NCI-H2107 treated with DMSO at 0.1 percent for 48 hours (cell line): ENCODE data around the gene CACNA1C.
A peak's percentile ranks its signal among the peaks of the same experiment; 100 is the strongest.

Experiments
- DNase-seq: peaks from one replicate; lab custom pipeline; 2025; ENCODE audit not compliant: unreplicated experiment; lab: John Stamatoyannopoulos, UW

Gene CACNA1C

DNA sequence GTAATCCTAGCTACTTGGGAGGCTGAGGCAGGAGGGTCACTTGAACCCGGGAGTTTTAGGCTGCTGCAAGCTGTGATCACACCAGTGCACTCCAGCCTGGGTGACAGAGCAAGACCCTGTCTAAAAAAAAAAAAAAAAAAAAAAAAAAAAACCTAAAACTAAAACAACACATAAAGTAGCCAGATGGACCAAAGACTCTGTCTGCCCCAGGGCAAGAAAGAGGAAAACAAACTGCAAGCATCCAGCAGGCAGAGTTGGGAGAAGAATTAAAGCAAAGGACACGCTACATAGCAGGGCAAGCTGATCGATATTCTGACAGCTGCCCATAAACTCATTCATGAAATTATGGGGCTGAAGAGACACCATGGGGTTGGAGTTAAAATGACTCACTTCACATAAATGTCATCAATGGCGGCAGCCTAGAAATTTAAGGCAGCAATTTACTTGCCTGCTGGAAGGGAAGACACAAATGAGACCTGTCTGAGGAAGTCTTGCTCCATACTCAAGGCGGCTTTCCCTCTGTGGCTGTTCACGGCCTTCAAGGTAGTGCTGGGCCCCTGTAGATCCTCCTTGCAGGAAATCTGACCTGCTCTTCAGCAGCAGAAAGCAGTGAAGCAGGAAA, 482.9 kb downstream of the CACNA1C start:
- no peak for DNase-seq

DNA sequence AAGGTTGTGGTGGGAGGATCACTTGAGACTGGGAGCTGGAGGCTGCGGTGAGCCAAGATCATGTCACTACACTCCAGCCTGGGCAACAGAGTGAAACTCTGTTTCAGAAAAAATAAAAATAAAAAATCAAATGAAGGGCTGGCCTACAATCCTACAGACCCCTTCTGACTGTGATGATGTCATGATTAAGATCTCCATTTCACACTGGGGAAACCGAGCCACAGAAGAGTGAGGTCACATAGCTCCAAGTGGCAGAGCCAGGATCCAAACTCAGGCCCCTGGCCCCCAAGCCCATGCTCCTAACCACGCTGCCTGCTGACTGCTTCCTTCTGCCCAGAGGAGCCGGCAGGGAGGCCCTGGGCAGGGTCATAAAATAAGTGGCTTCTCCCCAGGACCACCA, 483.9 kb downstream of the CACNA1C start:
- no peak for DNase-seq

DNA sequence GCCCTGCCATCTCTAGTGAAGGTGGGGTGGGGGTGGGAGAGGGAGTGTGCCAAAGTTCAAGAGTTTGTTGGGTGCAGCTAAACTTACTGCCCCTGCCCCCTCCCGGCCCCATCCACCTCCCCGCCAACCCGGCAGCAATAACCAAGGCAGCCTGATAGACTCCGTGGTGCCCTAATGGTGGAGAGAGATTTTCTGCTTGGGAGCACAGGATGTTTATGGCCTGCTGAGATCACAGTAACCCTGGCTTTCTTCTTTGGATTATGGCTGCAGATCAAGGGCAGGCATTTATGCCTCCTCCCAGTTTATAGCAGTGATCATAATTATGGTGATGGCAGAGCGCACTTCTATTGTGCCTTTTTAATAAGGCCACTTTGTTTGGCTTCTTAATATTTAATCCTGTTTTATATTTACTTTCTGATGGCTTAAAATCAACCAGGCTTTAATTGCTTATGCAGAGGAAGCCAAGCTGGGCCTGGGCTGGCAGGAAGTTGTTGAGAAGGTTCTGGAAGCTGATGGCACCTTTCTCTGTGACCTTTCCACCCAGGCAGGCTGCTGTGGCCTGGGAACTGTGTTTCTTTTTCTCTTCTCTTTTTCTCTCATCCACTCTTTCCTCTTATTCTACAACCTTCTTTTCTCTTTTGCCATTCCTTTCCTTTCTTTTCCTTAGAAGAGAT, 485.2 kb downstream of the CACNA1C start:
- no peak for DNase-seq

DNA sequence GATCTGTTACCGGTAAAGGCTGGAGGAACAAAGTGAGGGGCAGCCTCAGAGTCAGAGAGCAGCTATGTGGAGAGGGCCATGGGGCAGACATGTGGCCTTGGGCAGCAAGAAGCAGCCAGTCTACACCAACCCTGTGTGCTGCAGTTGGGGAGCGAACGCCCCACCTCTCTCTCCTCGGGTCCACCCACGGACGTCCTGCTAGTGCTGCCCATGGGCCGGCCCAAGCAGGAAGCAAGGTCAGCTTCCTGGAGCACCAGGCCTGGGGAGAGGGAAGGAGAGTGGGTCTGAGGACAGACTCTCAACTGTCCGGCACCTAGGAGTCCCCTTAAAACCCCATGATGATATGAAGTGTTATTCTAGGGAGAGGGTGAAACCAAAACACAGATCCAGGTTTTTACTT, 487.2 kb downstream of the CACNA1C start:
- DNase-seq: no peak

DNA sequence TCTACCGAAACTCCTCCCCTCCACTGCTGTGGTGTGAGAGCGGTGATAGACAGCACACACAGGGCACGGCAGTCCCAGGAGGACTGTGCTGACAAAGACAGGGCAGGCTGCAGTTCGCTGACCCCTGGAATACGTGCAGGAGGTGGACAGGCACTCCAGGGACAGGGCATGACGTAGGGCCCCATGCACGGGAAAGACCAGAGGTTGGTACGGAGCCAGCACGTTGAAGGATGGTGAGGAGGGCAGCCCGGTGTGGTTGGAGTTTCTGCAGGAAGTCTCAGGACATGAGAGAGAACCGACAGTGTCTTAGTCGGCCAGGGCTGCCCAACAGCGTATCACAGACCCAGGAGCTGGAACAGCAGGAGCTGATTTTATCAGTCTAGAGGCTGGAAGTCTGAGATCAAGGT, 487.8 kb downstream of the CACNA1C start:
- no peak for DNase-seq

DNA sequence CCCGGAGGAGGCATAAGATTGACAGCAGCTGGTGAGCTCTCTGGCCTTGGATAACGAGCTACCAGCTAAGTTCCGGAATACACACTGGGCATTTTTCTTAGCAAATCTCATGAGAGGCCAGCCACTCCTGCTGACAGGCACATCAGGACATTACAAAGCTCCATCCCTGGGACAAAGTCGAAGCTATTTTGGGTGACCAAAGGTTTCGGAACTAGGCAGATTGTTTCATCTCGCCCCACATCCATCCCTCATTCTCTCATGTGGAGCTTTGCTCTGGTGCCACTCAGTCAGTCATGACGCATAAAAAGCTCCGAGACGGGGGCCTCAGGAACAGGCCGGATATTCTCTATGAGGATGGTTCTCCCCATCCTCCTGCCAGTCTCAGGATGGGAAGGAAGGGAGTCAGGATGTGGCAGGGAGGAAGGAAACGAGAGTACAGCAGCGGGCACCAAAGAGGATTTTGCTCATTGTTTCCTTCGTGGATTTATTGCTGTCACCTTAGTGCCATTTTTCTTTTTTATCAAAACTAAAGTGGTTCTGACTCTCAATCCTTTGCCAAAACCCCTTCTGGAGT, 488.9 kb downstream of the CACNA1C start:
- DNase-seq: no peak

DNA sequence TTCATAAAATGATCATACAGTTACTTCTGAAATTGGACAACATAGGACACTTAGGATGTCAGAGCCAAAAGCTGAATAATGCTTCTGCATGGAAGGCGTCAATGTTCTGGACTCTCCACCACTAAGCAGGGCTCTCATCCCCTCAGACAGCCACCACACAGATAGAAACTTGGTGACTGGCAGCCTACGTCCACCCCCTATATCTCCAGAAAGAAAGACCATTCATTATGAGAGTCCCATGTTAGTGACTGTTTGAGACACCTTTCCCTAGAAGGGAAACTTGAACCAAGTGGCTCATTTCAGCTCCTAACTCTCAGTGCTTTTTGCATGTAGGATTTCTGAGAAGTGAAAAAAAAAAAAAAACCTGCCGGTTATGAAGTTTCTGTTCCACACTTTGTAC, 491.0 kb downstream of the CACNA1C start:
- DNase-seq: no peak

DNA sequence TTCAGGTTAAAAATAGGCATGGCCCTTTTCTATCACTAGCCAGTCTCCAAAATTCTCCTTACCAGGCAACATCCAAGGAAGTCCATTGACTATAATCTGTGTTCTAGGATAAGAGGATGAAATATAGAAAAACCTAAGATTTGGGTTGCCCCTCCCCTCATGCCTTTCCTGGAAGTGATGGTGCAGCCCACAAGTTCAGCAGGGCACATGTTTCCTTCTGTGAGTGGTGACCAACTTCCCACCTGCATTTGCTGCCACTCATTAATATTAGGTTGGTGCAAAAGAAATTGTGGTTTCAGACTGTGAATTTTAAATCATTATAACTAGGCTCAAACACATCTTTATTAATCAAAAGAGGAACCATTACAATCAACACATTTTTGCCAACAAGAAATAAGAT, 491.4 kb downstream of the CACNA1C start:
- DNase-seq: no peak

DNA sequence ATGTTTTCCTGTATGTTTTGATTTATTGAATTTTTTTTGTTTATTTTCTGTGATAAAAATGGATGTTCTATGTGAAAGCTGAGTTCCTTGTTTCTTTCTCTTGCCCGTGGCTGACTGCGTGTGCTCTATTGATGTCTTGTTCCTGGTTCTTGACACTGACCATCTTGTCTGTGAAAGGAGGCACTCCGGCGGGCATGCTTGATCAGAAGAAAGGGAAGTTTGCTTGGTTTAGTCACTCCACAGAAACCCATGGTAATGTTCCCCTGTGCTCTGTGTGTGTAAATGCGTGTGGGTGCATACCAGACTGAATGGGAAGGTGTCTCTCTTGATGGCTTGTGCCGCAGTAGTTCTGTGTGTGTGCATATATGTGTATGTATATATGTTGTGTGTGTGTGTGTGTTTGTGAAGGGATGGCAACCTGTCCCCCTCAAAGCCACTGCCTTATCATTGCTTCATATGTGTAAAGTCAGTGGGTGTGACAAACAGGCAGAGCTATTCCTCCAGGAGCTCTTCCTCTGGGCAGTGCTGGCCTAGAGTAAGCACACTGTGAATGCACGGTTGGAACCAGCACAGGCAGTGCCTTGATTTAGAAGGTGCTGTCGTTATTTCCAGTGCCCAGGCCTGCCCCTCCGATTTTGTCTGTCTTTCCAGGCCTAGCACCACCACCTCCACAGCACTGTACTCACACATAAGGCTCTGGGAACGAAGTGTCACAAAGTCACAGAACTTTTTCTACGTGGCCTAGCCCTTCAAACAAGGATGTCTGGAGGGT, 494.7 kb downstream of the CACNA1C start:
- DNase-seq: no peak

DNA sequence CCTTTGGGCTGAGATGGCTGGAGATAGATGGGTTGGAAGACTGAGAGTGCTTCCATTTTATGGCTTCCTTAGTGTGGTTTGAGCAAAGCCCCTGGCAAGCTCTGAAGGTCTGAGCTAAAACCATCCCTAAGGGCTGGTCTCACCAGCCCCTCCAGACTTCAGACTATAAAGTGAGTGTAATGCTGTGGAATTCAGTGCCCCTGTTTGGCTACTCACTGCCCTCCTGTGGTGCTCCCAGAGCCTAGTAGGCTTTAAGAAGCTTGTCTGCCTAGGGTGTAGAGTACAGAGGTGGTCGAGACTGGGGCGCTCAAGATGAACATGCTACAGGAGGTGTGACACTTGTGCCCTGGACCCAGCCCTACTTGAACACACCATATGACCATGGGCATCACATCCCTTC, 495.3 kb downstream of the CACNA1C start:
- DNase-seq: no peak

DNA sequence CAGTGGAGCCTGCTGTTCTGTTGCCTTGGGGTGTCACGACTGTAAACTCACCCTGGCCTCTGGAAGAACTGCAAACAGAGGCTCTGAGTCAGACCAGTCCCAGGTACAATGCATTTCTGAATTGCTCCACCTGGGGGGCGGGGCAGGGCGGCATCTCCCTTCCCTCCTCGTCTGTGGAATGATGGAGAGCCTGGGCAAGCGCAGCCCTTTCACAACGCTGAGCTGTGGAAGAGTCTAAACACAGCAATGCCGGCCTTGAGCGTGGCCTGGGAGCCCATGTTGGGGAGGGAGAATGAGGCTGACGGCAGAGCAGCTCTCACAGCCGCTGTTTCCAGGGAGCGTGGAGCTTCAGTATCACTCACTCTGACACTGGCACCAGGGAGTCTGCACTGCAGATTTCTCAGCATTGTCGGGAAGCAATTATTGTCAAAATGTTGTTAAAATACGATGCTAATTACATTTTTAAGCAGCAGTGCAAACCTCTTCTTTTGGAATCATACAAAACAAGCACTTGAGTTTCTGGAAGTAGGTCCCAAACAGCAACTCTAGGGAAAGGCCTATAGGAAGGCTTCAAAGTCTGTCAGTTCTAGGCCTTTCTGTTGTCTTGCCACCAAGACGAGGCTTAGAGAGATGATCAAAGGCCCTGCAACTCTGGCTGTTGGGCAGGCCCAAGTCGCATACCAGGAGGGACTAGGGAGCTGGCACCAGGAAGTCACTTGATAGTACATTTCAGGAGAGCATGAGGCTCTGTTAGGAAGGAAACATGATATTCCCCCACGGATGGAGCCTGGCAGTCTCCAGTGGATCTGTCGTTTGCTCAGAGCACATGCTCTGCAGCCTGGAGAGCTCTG, 498.0 kb downstream of the CACNA1C start:
- DNase-seq: no peak

DNA sequence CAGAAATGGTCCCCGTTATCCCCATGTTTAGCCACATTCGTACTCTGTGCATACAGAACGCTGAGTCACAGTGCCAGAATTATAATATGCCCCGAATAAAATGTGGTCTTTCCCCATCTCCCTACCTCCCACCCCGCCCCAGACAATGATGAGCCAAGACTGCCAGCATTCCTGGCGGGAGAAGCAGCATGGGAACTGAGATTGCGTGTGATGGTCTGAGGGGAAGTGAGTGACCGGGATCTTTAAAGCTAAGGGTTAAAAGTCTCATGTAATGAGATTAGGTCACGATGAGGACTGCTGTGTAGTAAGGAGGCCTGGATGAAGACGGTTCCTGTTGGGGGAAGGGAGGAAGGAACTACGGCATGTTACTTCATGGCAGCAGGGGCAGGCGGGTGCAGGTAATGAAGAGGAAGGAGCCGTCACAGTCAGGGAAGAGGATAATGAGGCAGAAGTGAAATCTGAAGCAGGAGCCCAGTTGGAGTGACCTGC, 498.7 kb downstream of the CACNA1C start:
- DNase-seq: no peak

DNA sequence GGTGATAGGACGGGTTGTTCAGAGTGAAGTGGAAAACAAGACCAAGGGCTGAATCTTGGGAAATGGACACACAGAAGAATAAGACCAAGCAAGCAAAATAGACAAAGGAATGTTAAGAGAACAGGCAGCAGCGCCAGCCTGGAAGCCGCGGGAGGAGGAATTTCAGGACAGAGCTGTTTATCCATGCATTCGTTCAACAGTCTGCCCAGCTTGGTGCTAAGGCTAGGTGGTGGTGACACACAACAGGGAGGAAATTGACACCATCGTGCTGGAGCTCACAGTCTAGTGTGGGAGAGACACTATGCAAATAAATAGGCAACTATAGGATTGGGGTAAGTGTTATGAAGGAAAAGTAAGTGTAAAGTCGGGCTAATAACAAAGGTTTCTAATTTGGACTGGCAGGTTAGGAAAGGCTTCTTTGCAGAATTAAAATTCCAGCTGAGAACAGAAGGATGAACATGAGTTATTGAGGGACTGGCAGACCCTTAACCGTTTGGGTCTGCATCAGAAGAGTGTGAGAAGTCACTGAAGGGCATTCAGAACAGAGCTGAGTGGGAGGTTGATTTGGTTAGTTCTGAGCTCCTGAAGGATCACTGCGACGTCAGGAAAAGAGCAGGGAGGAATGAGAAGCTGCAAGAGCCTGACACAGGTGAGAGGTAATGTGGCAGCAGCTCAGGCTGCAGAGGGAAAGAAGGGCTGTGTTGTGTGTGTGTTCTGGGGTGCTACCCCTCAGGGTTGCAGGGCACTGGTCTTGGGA, 499.4 kb downstream of the CACNA1C start:
- DNase-seq: no peak

DNA sequence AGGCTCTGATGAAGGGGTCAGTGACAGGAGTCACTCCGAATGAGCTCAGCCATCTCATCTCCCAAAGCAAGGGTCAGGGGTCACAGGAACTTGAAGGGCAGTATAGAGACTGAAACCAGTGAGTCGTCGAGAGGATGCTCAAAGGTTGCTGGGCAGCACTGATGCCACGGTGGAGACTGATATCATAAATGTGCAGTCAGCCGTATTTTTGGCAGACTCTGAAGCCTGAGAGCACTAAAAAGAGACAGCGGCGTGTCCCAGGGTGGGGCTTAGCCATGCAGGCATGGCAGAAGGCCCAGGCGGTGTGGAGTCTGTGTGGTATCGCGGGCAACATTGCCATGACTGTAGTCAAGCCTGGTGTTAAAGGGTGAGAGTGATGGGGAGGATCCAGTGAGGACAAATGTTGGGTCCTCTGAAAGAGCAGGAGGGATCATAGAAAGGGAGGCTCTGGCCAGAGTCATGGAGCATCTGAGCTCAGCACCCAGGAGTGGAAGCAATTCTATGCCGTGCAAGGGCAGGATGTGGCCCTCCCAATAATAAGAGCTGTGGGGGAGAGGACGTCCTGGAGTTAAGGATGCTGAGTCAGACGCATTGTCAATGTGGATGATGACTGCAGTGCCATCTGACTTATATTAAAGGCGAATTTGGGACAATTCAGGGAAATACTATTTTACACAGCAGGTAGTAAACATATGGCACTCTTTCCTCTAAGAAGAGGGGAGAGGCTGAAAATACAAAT, 500.8 kb downstream of the CACNA1C start:
- no peak for DNase-seq

DNA sequence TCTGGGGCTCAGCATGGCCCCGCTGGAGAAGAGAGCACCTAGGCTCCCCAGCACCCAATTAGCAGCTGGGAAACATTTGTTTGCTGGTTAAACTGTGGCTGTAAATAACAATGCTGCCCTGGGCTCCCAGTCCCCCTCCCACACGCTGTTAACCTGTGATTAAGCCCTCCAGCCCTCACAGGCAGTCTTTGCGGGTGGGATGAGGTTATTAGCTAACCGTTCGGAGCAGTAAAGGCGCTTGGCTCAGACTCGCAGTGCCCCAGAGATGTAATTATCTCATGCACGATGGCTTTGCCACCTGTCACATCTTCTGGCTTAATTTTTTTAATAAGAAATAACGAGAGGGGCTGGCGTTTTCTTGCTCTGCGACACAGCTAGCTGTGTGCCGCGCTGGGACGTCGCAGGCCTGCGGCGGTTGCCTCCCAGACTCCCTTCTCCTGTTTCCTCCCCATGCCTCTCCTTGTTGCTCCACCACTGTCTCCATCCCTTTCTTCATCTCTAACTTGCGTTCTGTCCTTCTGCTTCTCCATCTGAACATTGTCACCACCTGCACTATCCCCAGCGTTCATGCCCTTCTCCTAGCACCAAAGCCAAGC, 502.8 kb downstream of the CACNA1C start:
- peak; percentile 55 for DNase-seq

DNA sequence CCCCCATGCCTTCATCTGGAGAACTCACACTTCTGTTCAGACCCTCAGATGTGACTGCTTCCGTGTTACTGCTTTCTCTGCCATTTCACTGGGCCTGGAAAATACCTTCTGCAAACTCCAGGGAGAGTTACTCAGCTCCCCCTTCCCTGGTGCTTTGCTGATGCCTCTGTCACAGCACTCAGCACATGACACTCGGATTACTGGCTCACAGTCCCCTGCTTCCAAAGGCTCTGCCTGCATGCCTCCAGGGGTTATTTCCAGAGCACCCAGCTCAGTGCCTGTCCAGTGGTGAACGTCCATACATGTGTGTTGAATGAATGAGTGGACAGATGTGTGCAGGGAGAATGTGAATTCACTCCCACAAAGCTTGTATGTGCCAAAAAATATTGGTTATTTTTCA, 504.8 kb downstream of the CACNA1C start:
- DNase-seq: no peak

DNA sequence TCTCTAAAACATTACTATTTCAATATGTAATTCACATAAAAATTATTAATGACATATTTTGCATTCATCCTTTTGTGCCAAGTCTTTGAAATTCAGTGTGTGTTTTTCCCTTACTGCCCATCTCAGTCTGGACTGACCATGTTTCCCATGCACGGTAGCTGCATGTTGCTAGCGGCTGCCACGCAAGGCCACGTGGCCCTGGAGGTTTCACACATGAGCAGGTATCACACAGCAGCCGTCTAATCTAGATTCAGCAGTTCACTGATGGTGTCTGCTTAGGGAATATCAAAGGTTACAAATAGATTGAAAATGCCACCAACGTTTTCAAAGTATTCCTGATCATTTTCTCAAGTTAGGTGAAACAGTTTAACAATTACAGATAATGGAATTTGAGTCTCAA, 507.1 kb downstream of the CACNA1C start:
- no peak for DNase-seq

DNA sequence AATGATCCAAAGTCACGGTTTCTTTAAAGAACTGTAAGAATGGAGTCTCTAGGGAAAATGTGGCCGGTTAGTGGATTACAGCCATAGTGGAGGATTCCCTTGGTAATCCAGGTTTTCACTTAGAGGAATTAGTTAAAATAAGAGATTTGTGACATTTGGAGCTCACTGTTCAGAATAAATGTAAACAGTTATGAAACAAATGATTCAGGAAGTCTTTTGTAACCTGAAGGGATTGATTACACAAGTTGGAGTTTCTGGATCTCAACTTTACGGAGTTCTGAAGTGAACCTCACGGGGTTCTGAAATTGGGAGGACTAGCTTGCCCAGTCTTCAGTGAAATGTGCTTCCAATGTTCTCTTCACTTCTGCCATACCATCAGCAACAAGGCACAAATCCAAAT, 507.6 kb downstream of the CACNA1C start:
- DNase-seq: no peak

DNA sequence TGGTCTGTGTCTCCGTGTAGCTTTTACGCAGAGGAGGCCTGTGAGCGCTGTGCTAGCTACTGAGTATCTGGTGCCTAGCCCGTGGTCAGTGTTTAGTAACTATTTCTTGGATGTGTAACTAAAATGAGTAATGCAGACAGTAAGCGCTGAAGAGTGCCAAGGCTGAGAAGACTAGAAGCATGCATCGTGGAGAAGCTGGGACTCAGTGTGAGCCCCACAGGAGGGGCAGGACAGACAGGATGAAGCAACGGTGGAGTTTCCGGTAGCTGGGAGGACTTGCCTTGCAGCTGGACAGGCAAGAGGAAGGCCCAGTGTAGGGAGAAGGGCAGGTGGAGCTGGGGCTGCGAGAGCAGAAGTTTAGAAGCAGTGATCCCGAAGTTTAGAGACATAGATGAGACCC, 508.6 kb downstream of the CACNA1C start:
- no peak for DNase-seq
